GM23338 (cell line): ENCODE measurements around the gene ACSL4. TPM values are rescaled to one million over a fixed set of nuclear protein-coding genes. Genes with fewer than 3 reads are reported as not detected.

Experiments
- ATAC-seq: fragments of 200-7000 bp; cut with Tn5 transposase; 3 replicates; pipeline ENCODE4 v1.9.1; 2020
- DNase-seq: peaks from one replicate; pipeline ENCODE4 v3.0.0-alpha.2; 2015; ENCODE audit warnings: low spot score
- H2AFZ ChIP-seq: fragments of 200-600 bp; sonication (generic); 2 replicates; pipeline ENCODE4 v1.8.0; 2016; ENCODE audit warnings: antibody characterized with exemption, mild to moderate bottlenecking, moderate library complexity
- H3F3A ChIP-seq: fragments of 200-600 bp; sonication (generic); replicated peaks from 2 replicates; pipeline ENCODE4 v1.8.0; 2017; ENCODE audit warnings: antibody characterized with exemption, mixed run types, low read depth
- H3K27ac ChIP-seq: fragments of 200-600 bp; sonication (generic); 2 replicates; pipeline ENCODE4 v1.6.1; 2016; ENCODE audit warnings: low read depth
- H3K27me3 ChIP-seq: fragments of 200-600 bp; sonication (generic); 2 replicates; pipeline ENCODE4 v1.8.0; 2016; ENCODE audit warnings: mild to moderate bottlenecking, mixed run types, moderate library complexity; ENCODE audit not compliant: insufficient read depth
- H3K36me3 ChIP-seq: fragments of 200-600 bp; sonication (generic); 2 replicates; pipeline ENCODE4 v1.8.0; 2016; ENCODE audit warnings: mild to moderate bottlenecking; ENCODE audit not compliant: insufficient read depth
- H3K4me1 ChIP-seq: fragments of 200-600 bp; sonication (generic); 2 replicates; pipeline ENCODE4 v1.8.0; 2016; ENCODE audit warnings: mild to moderate bottlenecking, moderate library complexity; ENCODE audit not compliant: insufficient read depth
- H3K4me2 ChIP-seq: fragments of 200-600 bp; sonication (generic); 2 replicates; pipeline ENCODE4 v1.7.1; 2017; ENCODE audit warnings: mixed run types
- H3K4me3 ChIP-seq: fragments of 200-600 bp; sonication (generic); 2 replicates; pipeline ENCODE4 v1.6.1; 2016; ENCODE audit warnings: mixed run types
- H3K79me2 ChIP-seq: fragments of 200-600 bp; sonication (generic); replicated peaks from 2 replicates; pipeline ENCODE4 v1.8.0; 2017; ENCODE audit warnings: mild to moderate bottlenecking; ENCODE audit not compliant: insufficient read depth
- H3K9me2 ChIP-seq: fragments of 200-600 bp; sonication (generic); 2 replicates; pipeline ENCODE4 v1.8.0; 2017; ENCODE audit not compliant: insufficient read depth
- H4K20me1 ChIP-seq: fragments of 200-600 bp; sonication (generic); replicated peaks from 2 replicates; pipeline ENCODE4 v1.8.0; 2017; ENCODE audit warnings: mild to moderate bottlenecking; ENCODE audit not compliant: insufficient read depth
- H3K27ac Mint-ChIP-seq: 2 replicates; pipeline ENCODE4 v1.8.0; 2020; ENCODE audit warnings: inconsistent platforms, mild to moderate bottlenecking, moderate library complexity, mixed read lengths
- H3K27me3 Mint-ChIP-seq: 3 replicates; pipeline ENCODE4 v1.8.0; 2022; ENCODE audit warnings: low read depth, mild to moderate bottlenecking, moderate library complexity, mixed read lengths, inconsistent platforms; ENCODE audit not compliant: insufficient read depth, poor library complexity
- H3K36me3 Mint-ChIP-seq: 3 replicates; pipeline ENCODE4 v1.8.0; 2021; ENCODE audit warnings: low read depth, mild to moderate bottlenecking, inconsistent platforms, moderate library complexity, mixed read lengths
- H3K4me1 Mint-ChIP-seq: 3 replicates; pipeline ENCODE4 v1.8.0; 2020; ENCODE audit warnings: mild to moderate bottlenecking, inconsistent platforms, mixed read lengths
- H3K4me3 Mint-ChIP-seq: 3 replicates; pipeline ENCODE4 v1.8.0; 2021; ENCODE audit warnings: moderate library complexity, mild to moderate bottlenecking, inconsistent platforms, mixed read lengths
- H3K9me3 Mint-ChIP-seq: 3 replicates; pipeline ENCODE4 v1.8.0; 2020; ENCODE audit warnings: moderate library complexity, mild to moderate bottlenecking, inconsistent platforms, mixed read lengths
- CREB1 ChIP-seq: fragments of 250-450 bp; sonication (Bioruptor Pico); IDR thresholded peaks from 2 replicates; pipeline ENCODE4 v1.5.0; 2020; ENCODE audit warnings: low read depth, mild to moderate bottlenecking, moderate library complexity
- CTCF ChIP-seq, 2 experiments: fragments of 200-600 bp in 1 of 2; sonication (generic) in 1 of 2; conservative IDR thresholded peaks; 2 replicates each; pipeline versions ENCODE4 v1.5.1 to v1.6.1; 2016 to 2017; ENCODE audit warnings: antibody characterized with exemption in 2 of 2, low read depth in 2 of 2, mild to moderate bottlenecking in 2 of 2, moderate library complexity in 1 of 2
- EZH2 ChIP-seq: fragments of 200-600 bp; sonication (generic); IDR thresholded peaks from one replicate; pipeline ENCODE4 v1.8.0; 2017; ENCODE audit warnings: antibody characterized with exemption, mild to moderate bottlenecking, low read depth; ENCODE audit not compliant: unreplicated experiment
- EZH2phosphoT487 ChIP-seq: fragments of 200-600 bp; sonication (generic); IDR thresholded peaks from one replicate; pipeline ENCODE4 v1.8.1; 2018; ENCODE audit warnings: antibody characterized with exemption; ENCODE audit not compliant: unreplicated experiment
- JUNB ChIP-seq: IDR thresholded peaks from one replicate; pipeline ENCODE4 v1.6.1; 2016; ENCODE audit warnings: antibody characterized with exemption; ENCODE audit not compliant: unreplicated experiment
- NANOG ChIP-seq: IDR thresholded peaks from 2 replicates; pipeline ENCODE4 v1.6.1; 2016; ENCODE audit warnings: antibody characterized with exemption, borderline replicate concordance
- POLR2AphosphoS5 ChIP-seq: IDR thresholded peaks from 2 replicates; pipeline ENCODE4 v1.6.1; 2016; ENCODE audit warnings: antibody characterized with exemption, low read depth
- REST ChIP-seq: IDR thresholded peaks from one replicate; pipeline ENCODE4 v1.6.1; 2018; ENCODE audit warnings: antibody characterized with exemption; ENCODE audit not compliant: unreplicated experiment
- STAT1 ChIP-seq: IDR thresholded peaks from one replicate; pipeline ENCODE4 v1.6.1; 2016; ENCODE audit warnings: antibody characterized with exemption; ENCODE audit not compliant: unreplicated experiment
- ZNF114 ChIP-seq: fragments of 250-450 bp; sonication (Bioruptor Pico); IDR thresholded peaks from 2 replicates; pipeline ENCODE4 v1.5.0; 2020; ENCODE audit warnings: mild to moderate bottlenecking, moderate library complexity
- ZNF331 ChIP-seq: fragments of 250-450 bp; sonication (Bioruptor Pico); IDR thresholded peaks from 2 replicates; pipeline ENCODE4 v1.5.0; 2020; ENCODE audit warnings: low read depth, mild to moderate bottlenecking, moderate library complexity
- polyA plus RNA-seq: library from polyadenylated mRNA; unstranded; fragments of >200 nt; fragmentation: Nextera tagmentation; extraction: Ambion mirVana; gene quantifications from 2 replicates; pipeline ENCODE4 v1.2.1, GENCODE V29; 2016
- total RNA-seq: library from RNA; depleted of rRNA; stranded (reverse); fragments of >200 nt; shearing (Covaris generic); gene quantifications from 2 replicates; pipeline ENCODE4 v1.2.3, GENCODE V29; 2014
- TF ChIP-seq, protein P1 (sequence below): IDR thresholded peaks from 2 replicates; pipeline ENCODE4 v1.6.1; 2016; ENCODE audit warnings: antibody characterized with exemption
- TF ChIP-seq, protein P2 (sequence below): fragments of 250-450 bp; sonication (Bioruptor Pico); IDR thresholded peaks from 2 replicates; pipeline ENCODE4 v1.5.0; 2020; ENCODE audit warnings: mild to moderate bottlenecking, moderate library complexity

Gene ACSL4
- total and polyA plus RNA-seq, 2 experiments from 2014 or later = 17.8 to 76.3 TPM

DNA sequence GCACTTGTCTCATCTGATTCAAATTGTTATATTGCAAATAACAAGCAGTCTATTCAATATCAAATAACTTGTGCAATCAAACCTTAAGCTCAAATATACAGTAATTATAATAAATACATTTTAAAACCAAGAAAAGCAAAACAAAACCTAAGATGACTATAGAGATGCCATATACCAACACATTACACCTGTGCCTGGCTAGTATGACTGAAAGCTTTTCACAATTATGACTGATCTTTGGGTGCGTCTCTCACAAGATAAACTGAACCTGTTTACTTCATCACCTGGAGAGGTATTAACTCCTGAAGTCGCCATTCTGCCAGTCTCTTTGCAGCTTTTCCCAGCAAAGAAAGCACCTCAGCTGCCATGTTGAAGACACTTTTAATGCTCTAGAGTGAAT lies 41.3 kb downstream of the ACSL4 start:
- Histone ChIP-seq H3K27ac (no peak overlapping the region), H3K36me3 (no peaks in the 10 kb centered on the region), H2AFZ (no peak overlapping the region), H4K20me1 (no peaks in the 10 kb centered on the region), H3K9me2 (no peaks in the 10 kb centered on the region), H3K27me3 (no peaks in the 10 kb centered on the region), H3K4me2 (no peak overlapping the region), H3F3A (no peaks in the 10 kb centered on the region), H3K4me3 (no peak overlapping the region), H3K4me1 (no peaks in the 10 kb centered on the region), H3K79me2 (0 out of 2 replicates have a peak, but pooled peaks cover 3% of the 10 kb centered on the region)
- H3K4me3 Mint-ChIP-seq = no peak overlapping the region
- no peaks in the 10 kb centered on the region for H3K4me1 Mint-ChIP-seq
- ATAC-seq = no peak
- H3K36me3 Mint-ChIP-seq = no peaks in the 10 kb centered on the region
- H3K9me3 Mint-ChIP-seq = no peaks in the 10 kb centered on the region
- DNase-seq = no peak
- no peak for TF ChIP-seq EZH2phosphoT487
- TF ChIP-seq STAT1 = no peak
- no peak for TF ChIP-seq POLR2AphosphoS5
- TF ChIP-seq CREB1 (CRISPR knock-in tag) = no peak
- TF ChIP-seq ZNF114 (CRISPR knock-in tag) = no peak
- no peak for TF ChIP-seq ZNF331 (CRISPR knock-in tag)
- TF ChIP-seq, protein P1, sequence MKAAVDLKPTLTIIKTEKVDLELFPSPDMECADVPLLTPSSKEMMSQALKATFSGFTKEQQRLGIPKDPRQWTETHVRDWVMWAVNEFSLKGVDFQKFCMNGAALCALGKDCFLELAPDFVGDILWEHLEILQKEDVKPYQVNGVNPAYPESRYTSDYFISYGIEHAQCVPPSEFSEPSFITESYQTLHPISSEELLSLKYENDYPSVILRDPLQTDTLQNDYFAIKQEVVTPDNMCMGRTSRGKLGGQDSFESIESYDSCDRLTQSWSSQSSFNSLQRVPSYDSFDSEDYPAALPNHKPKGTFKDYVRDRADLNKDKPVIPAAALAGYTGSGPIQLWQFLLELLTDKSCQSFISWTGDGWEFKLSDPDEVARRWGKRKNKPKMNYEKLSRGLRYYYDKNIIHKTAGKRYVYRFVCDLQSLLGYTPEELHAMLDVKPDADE = no peak
- no peak for TF ChIP-seq NANOG
- TF ChIP-seq EZH2 = no peak
- TF ChIP-seq, protein P2, sequence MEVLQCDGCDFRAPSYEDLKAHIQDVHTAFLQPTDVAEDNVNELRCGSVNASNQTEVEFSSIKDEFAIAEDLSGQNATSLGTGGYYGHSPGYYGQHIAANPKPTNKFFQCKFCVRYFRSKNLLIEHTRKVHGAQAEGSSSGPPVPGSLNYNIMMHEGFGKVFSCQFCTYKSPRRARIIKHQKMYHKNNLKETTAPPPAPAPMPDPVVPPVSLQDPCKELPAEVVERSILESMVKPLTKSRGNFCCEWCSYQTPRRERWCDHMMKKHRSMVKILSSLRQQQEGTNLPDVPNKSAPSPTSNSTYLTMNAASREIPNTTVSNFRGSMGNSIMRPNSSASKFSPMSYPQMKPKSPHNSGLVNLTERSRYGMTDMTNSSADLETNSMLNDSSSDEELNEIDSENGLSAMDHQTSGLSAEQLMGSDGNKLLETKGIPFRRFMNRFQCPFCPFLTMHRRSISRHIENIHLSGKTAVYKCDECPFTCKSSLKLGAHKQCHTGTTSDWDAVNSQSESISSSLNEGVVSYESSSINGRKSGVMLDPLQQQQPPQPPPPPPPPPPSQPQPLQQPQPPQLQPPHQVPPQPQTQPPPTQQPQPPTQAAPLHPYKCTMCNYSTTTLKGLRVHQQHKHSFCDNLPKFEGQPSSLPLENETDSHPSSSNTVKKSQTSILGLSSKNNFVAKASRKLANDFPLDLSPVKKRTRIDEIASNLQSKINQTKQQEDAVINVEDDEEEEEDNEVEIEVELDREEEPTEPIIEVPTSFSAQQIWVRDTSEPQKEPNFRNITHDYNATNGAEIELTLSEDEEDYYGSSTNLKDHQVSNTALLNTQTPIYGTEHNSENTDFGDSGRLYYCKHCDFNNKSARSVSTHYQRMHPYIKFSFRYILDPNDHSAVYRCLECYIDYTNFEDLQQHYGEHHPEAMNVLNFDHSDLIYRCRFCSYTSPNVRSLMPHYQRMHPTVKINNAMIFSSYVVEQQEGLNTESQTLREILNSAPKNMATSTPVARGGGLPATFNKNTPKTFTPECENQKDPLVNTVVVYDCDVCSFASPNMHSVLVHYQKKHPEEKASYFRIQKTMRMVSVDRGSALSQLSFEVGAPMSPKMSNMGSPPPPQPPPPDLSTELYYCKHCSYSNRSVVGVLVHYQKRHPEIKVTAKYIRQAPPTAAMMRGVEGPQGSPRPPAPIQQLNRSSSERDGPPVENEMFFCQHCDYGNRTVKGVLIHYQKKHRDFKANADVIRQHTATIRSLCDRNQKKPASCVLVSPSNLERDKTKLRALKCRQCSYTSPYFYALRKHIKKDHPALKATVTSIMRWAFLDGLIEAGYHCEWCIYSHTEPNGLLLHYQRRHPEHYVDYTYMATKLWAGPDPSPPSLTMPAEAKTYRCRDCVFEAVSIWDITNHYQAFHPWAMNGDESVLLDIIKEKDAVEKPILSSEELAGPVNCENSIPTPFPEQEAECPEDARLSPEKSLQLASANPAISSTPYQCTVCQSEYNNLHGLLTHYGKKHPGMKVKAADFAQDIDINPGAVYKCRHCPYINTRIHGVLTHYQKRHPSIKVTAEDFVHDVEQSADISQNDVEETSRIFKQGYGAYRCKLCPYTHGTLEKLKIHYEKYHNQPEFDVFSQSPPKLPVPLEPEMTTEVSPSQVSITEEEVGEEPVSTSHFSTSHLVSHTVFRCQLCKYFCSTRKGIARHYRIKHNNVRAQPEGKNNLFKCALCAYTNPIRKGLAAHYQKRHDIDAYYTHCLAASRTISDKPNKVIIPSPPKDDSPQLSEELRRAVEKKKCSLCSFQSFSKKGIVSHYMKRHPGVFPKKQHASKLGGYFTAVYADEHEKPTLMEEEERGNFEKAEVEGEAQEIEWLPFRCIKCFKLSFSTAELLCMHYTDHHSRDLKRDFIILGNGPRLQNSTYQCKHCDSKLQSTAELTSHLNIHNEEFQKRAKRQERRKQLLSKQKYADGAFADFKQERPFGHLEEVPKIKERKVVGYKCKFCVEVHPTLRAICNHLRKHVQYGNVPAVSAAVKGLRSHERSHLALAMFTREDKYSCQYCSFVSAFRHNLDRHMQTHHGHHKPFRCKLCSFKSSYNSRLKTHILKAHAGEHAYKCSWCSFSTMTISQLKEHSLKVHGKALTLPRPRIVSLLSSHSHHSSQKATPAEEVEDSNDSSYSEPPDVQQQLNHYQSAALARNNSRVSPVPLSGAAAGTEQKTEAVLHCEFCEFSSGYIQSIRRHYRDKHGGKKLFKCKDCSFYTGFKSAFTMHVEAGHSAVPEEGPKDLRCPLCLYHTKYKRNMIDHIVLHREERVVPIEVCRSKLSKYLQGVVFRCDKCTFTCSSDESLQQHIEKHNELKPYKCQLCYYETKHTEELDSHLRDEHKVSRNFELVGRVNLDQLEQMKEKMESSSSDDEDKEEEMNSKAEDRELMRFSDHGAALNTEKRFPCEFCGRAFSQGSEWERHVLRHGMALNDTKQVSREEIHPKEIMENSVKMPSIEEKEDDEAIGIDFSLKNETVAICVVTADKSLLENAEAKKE (CRISPR knock-in tag) = no peak
- TF ChIP-seq JUNB = no peak
- TF ChIP-seq CTCF (conservative IDR thresholded peaks at IDR 0.05; ENCODE audit: low read depth in 2 of 2) = no peak
- TF ChIP-seq REST = no peak
- no peaks in the 10 kb centered on the region for H3K27me3 Mint-ChIP-seq
- H3K27ac Mint-ChIP-seq = no peak overlapping the region
